H1 (cell line): ENCODE data around the gene MYL9. TPM values are rescaled to one million over a fixed set of nuclear protein-coding genes. Genes with fewer than 3 reads are reported as not detected.

Experiments
- CTCF ChIA-PET: fragments of 300-600 bp; sonication (Branson Sonifier 250); formaldehyde crosslinking; loops from one replicate; lab custom pipeline; 2021; ENCODE audit not compliant: partially characterized antibody; lab: Charles Lee
- POLR2A ChIA-PET: fragments of 300-600 bp; sonication (Branson Sonifier 250); formaldehyde crosslinking; loops from one replicate; lab custom pipeline; 2021; ENCODE audit warnings: inconsistent platforms; ENCODE audit not compliant: partially characterized antibody; lab: Charles Lee
- DNase-seq, 2 experiments: peaks; one replicate each; pipeline versions ENCODE4 v3.0.0 to v3.0.0-alpha.2; 2010 to 2022; ENCODE audit warnings: low spot score in 2 of 2, low read depth in 1 of 2, mixed read lengths in 1 of 2
- FAIRE-seq: peaks from 2 replicates; lab custom pipeline; 2011; peaks lifted over from hg19 to GRCh38; lab: Jason Lieb, UNC
- H2AFZ ChIP-seq: 2 replicates; pipeline ENCODE4 v1.8.1; 2012; ENCODE audit warnings: low read length, inconsistent platforms
- H2AK5ac ChIP-seq: 2 replicates; pipeline ENCODE4 v1.6.1; 2013; ENCODE audit warnings: low read depth, low read length
- H2BK120ac ChIP-seq: replicated peaks from 2 replicates; pipeline ENCODE3; 2013; ENCODE audit warnings: low read depth, low read length, inconsistent platforms
- H2BK12ac ChIP-seq: 2 replicates; pipeline ENCODE4 v1.6.1; 2013; ENCODE audit warnings: low read depth, low read length
- H2BK15ac ChIP-seq: 2 replicates; pipeline ENCODE4 v1.6.1; 2013; ENCODE audit warnings: low read length
- H2BK20ac ChIP-seq: 2 replicates; pipeline ENCODE4 v1.6.1; 2013; ENCODE audit warnings: low read length
- H2BK5ac ChIP-seq: 2 replicates; pipeline ENCODE4 v1.6.1; 2013; ENCODE audit warnings: low read depth, low read length
- H3K14ac ChIP-seq: 2 replicates; pipeline ENCODE4 v1.6.1; 2013; ENCODE audit warnings: inconsistent platforms; ENCODE audit not compliant: insufficient read length
- H3K18ac ChIP-seq: 2 replicates; pipeline ENCODE4 v1.6.1; 2013; ENCODE audit warnings: low read length; ENCODE audit errors: extremely low read depth
- H3K23ac ChIP-seq: 2 replicates; pipeline ENCODE4 v1.6.1; 2013; ENCODE audit warnings: inconsistent platforms; ENCODE audit not compliant: insufficient read length
- H3K23me2 ChIP-seq: 2 replicates; pipeline ENCODE4 v1.6.1; 2013; ENCODE audit warnings: low read depth, low read length
- H3K27ac ChIP-seq: 2 replicates; pipeline ENCODE4 v1.6.1; 2011; ENCODE audit warnings: low read depth, low read length, inconsistent platforms
- H3K27me3 ChIP-seq, 4 experiments: replicated peaks in 1 of 4; 1 replicate in 1 of 4; 2 replicates in 3 of 4; pipeline versions ENCODE4 v1.6.1 to v1.8.1; 2011 to 2013; ENCODE audit warnings: low read length in 3 of 4, mild to moderate bottlenecking in 3 of 4, inconsistent platforms in 2 of 4, mixed read lengths in 2 of 4, moderate library complexity in 1 of 4; ENCODE audit not compliant: control insufficient read depth in 3 of 4, insufficient read depth in 3 of 4; ENCODE audit errors: extremely low read depth in 1 of 4
- H3K36me3 ChIP-seq, 4 experiments: 2 replicates each; pipeline versions ENCODE4 v1.6.1 to v1.8.1; 2011 to 2013; ENCODE audit warnings: mild to moderate bottlenecking in 4 of 4, low read length in 3 of 4, moderate library complexity in 2 of 4, control low read depth in 1 of 4, inconsistent platforms in 1 of 4; ENCODE audit not compliant: insufficient read depth in 4 of 4, control insufficient read depth in 2 of 4
- H3K4ac ChIP-seq: replicated peaks from 2 replicates; pipeline ENCODE3; 2013; ENCODE audit warnings: low read length, low read depth, mixed read lengths, inconsistent platforms; ENCODE audit not compliant: insufficient read length
- H3K4me1 ChIP-seq, 4 experiments: replicated peaks in 1 of 4; 1 replicate in 1 of 4; 2 replicates in 3 of 4; pipeline versions ENCODE4 v1.6.1 to v1.8.1; 2011 to 2013; ENCODE audit warnings: low read length in 3 of 4, inconsistent platforms in 2 of 4, mixed read lengths in 1 of 4; ENCODE audit not compliant: insufficient read depth in 4 of 4, control insufficient read depth in 3 of 4
- H3K4me2 ChIP-seq, 2 experiments: 2 replicates each; pipeline versions ENCODE4 v1.6.1 to v1.8.1; 2011 to 2013; ENCODE audit warnings: low read depth in 2 of 2, low read length in 2 of 2, control low read depth in 1 of 2, inconsistent platforms in 1 of 2, mild to moderate bottlenecking in 1 of 2; ENCODE audit not compliant: insufficient read depth in 1 of 2
- H3K4me3 ChIP-seq, 4 experiments: fragments of 200-600, 300-600 bp in 1 of 4; sonication (generic), shearing (Covaris generic), sonication (Bioruptor Twin) in 1 of 4; 2 replicates each; pipeline versions ENCODE4 v1.5.1 to v1.8.1; 2011 to 2016; ENCODE audit warnings: low read length in 4 of 4, low read depth in 3 of 4, control low read depth in 2 of 4, inconsistent platforms in 2 of 4, mild to moderate bottlenecking in 2 of 4, mixed read lengths in 1 of 4, moderate library complexity in 1 of 4; ENCODE audit not compliant: insufficient read depth in 2 of 4; ENCODE audit errors: extremely low read depth in 1 of 4
- H3K56ac ChIP-seq: replicated peaks from 2 replicates; pipeline ENCODE3; 2013; ENCODE audit warnings: low read depth, mild to moderate bottlenecking, mixed read lengths, low read length, inconsistent platforms; ENCODE audit not compliant: insufficient read length
- H3K79me1 ChIP-seq: 2 replicates; pipeline ENCODE4 v1.6.1; 2013; ENCODE audit warnings: low read depth, low read length, control low read depth
- H3K79me2 ChIP-seq, 2 experiments: 2 replicates each; pipeline versions ENCODE4 v1.6.1 to v1.8.1; 2012 to 2013; ENCODE audit warnings: low read length in 2 of 2, mild to moderate bottlenecking in 2 of 2, inconsistent platforms in 1 of 2; ENCODE audit not compliant: insufficient read depth in 2 of 2, control insufficient read depth in 1 of 2
- H3K9ac ChIP-seq, 4 experiments: replicated peaks in 1 of 4; 1 replicate in 1 of 4; 2 replicates in 3 of 4; pipeline versions ENCODE4 v1.6.1 to v1.8.1; 2011 to 2013; ENCODE audit warnings: low read depth in 3 of 4, low read length in 3 of 4, control low read depth in 2 of 4, mild to moderate bottlenecking in 2 of 4, moderate library complexity in 2 of 4, inconsistent platforms in 1 of 4; ENCODE audit errors: extremely low read depth in 1 of 4
- H3K9me3 ChIP-seq, 2 experiments: 2 replicates each; pipeline versions ENCODE4 v1.6.1 to v1.8.1; 2012 to 2013; ENCODE audit warnings: mild to moderate bottlenecking in 2 of 2, moderate library complexity in 2 of 2, control low read depth in 1 of 2, inconsistent platforms in 1 of 2, low read depth in 1 of 2, low read length in 1 of 2, mixed read lengths in 1 of 2; ENCODE audit not compliant: insufficient read depth in 2 of 2
- H4K20me1 ChIP-seq, 2 experiments: replicated peaks in 1 of 2; 2 replicates each; pipeline versions ENCODE3 to v1.8.1; 2011 to 2013; ENCODE audit warnings: inconsistent platforms in 2 of 2, low read length in 2 of 2, mild to moderate bottlenecking in 1 of 2; ENCODE audit not compliant: insufficient read depth in 2 of 2, control insufficient read depth in 1 of 2
- H4K5ac ChIP-seq: 2 replicates; pipeline ENCODE4 v1.6.1; 2013; ENCODE audit warnings: low read length, low read depth, mixed read lengths, inconsistent platforms; ENCODE audit not compliant: insufficient read length
- H4K8ac ChIP-seq: 2 replicates; pipeline ENCODE4 v1.8.0; 2013; ENCODE audit warnings: mild to moderate bottlenecking, moderate library complexity, low read length, inconsistent platforms; ENCODE audit not compliant: insufficient read depth; ENCODE audit errors: extremely low read depth
- H4K91ac ChIP-seq: replicated peaks from 2 replicates; pipeline ENCODE3; 2013; ENCODE audit warnings: low read length, mixed read lengths, inconsistent platforms; ENCODE audit not compliant: insufficient read length
- BACH1 ChIP-seq: IDR thresholded peaks from 2 replicates; pipeline ENCODE4 v1.6.1; 2012; ENCODE audit warnings: low read length, improper control_type of control experiment
- NANOG ChIP-seq: IDR thresholded peaks from 2 replicates; pipeline ENCODE4 v1.6.1; 2011; ENCODE audit warnings: low read length, low read depth, mild to moderate bottlenecking, inconsistent platforms; ENCODE audit not compliant: insufficient read depth, poor library complexity, severe bottlenecking
- POU5F1 ChIP-seq: IDR thresholded peaks from 2 replicates; pipeline ENCODE4 v1.6.1; 2011; ENCODE audit warnings: low read depth, mild to moderate bottlenecking, low read length, moderate library complexity
- RAD21 ChIP-seq, 2 experiments: IDR thresholded peaks in 1 of 2; conservative IDR thresholded peaks in 1 of 2; 2 replicates each; pipeline ENCODE4 v1.6.1; 2011; ENCODE audit warnings: low read depth in 2 of 2, low read length in 2 of 2, improper control_type of control experiment in 1 of 2, inconsistent platforms in 1 of 2, mild to moderate bottlenecking in 1 of 2, moderate library complexity in 1 of 2
- RNF2 ChIP-seq: fragments of 200-900, 300-1000 bp; sonication (generic); IDR thresholded peaks from 2 replicates; pipeline ENCODE4 v1.7.1; 2016; ENCODE audit warnings: borderline replicate concordance, low read depth, mild to moderate bottlenecking, antibody characterized with exemption, low read length; ENCODE audit not compliant: poor library complexity, severe bottlenecking; ENCODE audit errors: missing control alignments
- WGBS, 2 experiments: shearing (Covaris generic) in 1 of 2; methylation state at CpG; one replicate each; pipeline versions ENCODE4 v1.1.6 to v1.1.7; 2013 to 2015; ENCODE audit warnings: low lambda C conversion rate in 2 of 2, mixed read lengths in 2 of 2, inconsistent platforms in 1 of 2, low coverage in 1 of 2, missing lambda C conversion rate in 1 of 2; ENCODE audit not compliant: insufficient replicate concordance in 2 of 2, insufficient coverage in 1 of 2, insufficient read length in 1 of 2; ENCODE audit errors: extremely low coverage in 1 of 2, missing lambda C conversion rate in 1 of 2; 5-methylcytosine and 5-hydroxymethylcytosine counted together
- polyA plus RNA-seq, 7 experiments: library from polyadenylated mRNA; depleted of rRNA in 3 of 7; stranded (reverse) in 5 of 7; unstranded in 2 of 7; fragments of >200 nt in 5 of 7; fragments of 200-250 nt in 2 of 7; gene quantifications; 1 replicate in 5 of 7; 2 replicates in 1 of 7; 4 replicates in 1 of 7; pipeline versions ENCODE4 v1.2.1 to v1.2.3, GENCODE V29; 2011 to 2013; ENCODE audit warnings: missing spikeins in 2 of 7, mixed read lengths in 2 of 7
- total RNA-seq: library from RNA; stranded (reverse); fragmentation: NEBNext Ultra II Directional; extraction: Animal tissue kit (Norgen Biotek cat#: 25700); gene quantifications from 2 replicates; pipeline ENCODE4 v1.2.1, GENCODE V29; 2021

The MYL9 gene
- total and polyA plus RNA-seq, 2 of the 8 experiments (the other 6 are each of a cell fraction or from before 2014, with no cell fraction given), result 26.8 to 193 TPM

- TF ChIP-seq NANOG, result no peak
- no peak for TF ChIP-seq RAD21 (IDR thresholded peaks at IDR 0.05 in 1 of 2, conservative IDR thresholded peaks at IDR 0.05 in 1 of 2; ENCODE audit: low read depth in 2 of 2, low read length in 2 of 2)
- TF ChIP-seq POU5F1, result no peak
- no peak for TF ChIP-seq RNF2
- TF ChIP-seq BACH1, result no peak
- H2BK5ac ChIP-seq, result no peak overlapping the region
- no peak overlapping the region for H4K5ac ChIP-seq
- no peak overlapping the region for H2AK5ac ChIP-seq
- H3K36me3 ChIP-seq, result peaks cover 6 to 34% (median 19%) of the 10 kb centered on the region in 4 experiments
- no peaks in the 10 kb centered on the region for H3K4me1 ChIP-seq
- no peak overlapping the region for H3K9ac ChIP-seq
- H3K4ac ChIP-seq, result no peak overlapping the region
- ChIA-PET CTCF (interaction anchor here (0.6 to 1.3 kb wide), 3 partner anchors 58 to 88 kb away, joined by 3 to 4 read pairs (median 3); no protein-coding TSS in a partner anchor), POLR2A (no interaction called here)
- H4K91ac ChIP-seq, result no peak overlapping the region
- no peaks in the 10 kb centered on the region for H3K27me3 ChIP-seq
- no peak for DNase-seq
- H3K27ac ChIP-seq, result no peak overlapping the region
- no peaks in the 10 kb centered on the region for H3K23me2 ChIP-seq
- H3K79me1 ChIP-seq, result no peaks in the 10 kb centered on the region; the same call in 1 of the 2 replicates
- 94% methylated on average over 25 of the region's 29 CpGs; no CpG with 5 or more reads in 1 of the 2 experiments for WGBS, 2 experiments
- no peak overlapping the region for H2BK20ac ChIP-seq
- H3K14ac ChIP-seq, result no peak overlapping the region
- H2BK15ac ChIP-seq, result no peak overlapping the region
- peaks cover 8 to 10% of the 10 kb centered on the region in 2 experiments for H4K20me1 ChIP-seq
- no peak for FAIRE-seq
- no peak overlapping the region for H3K4me2 ChIP-seq
- H3K9me3 ChIP-seq, result no peaks in the 10 kb centered on the region
- no peak overlapping the region for H2AFZ ChIP-seq
- no peak overlapping the region for H3K23ac ChIP-seq
- H2BK120ac ChIP-seq, result no peak overlapping the region
- H2BK12ac ChIP-seq, result no peak overlapping the region
- no peak overlapping the region for H3K4me3 ChIP-seq
- H3K79me2 ChIP-seq, result no peaks in the 10 kb centered on the region
- no peak overlapping the region for H3K18ac ChIP-seq
- no peak overlapping the region for H4K8ac ChIP-seq
- H3K56ac ChIP-seq, result no peak overlapping the region
These were observed 14.8 kb upstream of the MYL9 start for GRCh38 chr20:36526521-36527011.
